ENCODE data around the gene SPRED2.

The SPRED2 gene

GRCh38 chr2:65443509-65444186 is 11.2 kb upstream of the SPRED2 start:
- in situ Hi-C loops (cut with MboI; ENCODE audit: low sequenced_read_pairs): no loop called here

- in situ Hi-C loops (cut with MboI; ENCODE audit: low sequenced_read_pairs): no loop called here
Measured at GRCh38 chr2:65442420-65443020, 10.1 kb upstream of the SPRED2 start.

GRCh38 chr2:65438137-65438899 is 5.9 kb upstream of the SPRED2 start:
- in situ Hi-C loops (cut with MboI; ENCODE audit: low sequenced_read_pairs): no loop called here

- in situ Hi-C loops (cut with MboI; ENCODE audit: low sequenced_read_pairs): no loop called here
Measured at GRCh38 chr2:65437392-65438135, 5.2 kb upstream of the SPRED2 start.

- in situ Hi-C loops (cut with MboI; ENCODE audit: low sequenced_read_pairs): no loop called here
Measured at GRCh38 chr2:65436824-65437221, 4.4 kb upstream of the SPRED2 start.

GRCh38 chr2:65436169-65436823 is 3.9 kb upstream of the SPRED2 start:
- in situ Hi-C loops (cut with MboI; ENCODE audit: low sequenced_read_pairs): no loop called here

GRCh38 chr2:65435625-65436168 is 3.3 kb upstream of the SPRED2 start:
- in situ Hi-C loops (cut with MboI; ENCODE audit: low sequenced_read_pairs): no loop called here

GRCh38 chr2:65434592-65435241 is 2.3 kb upstream of the SPRED2 start:
- in situ Hi-C loops (cut with MboI; ENCODE audit: low sequenced_read_pairs): no loop called here

- in situ Hi-C loops (cut with MboI; ENCODE audit: low sequenced_read_pairs): no loop called here
Measured at GRCh38 chr2:65431421-65432226, 775 bp downstream of the SPRED2 start.

GRCh38 chr2:65430603-65431420 is 1.6 kb downstream of the SPRED2 start:
- in situ Hi-C loops (cut with MboI; ENCODE audit: low sequenced_read_pairs): no loop called here

- in situ Hi-C loops (cut with MboI; ENCODE audit: low sequenced_read_pairs): no loop called here
Measured at GRCh38 chr2:65429786-65430602, 2.4 kb downstream of the SPRED2 start.

- in situ Hi-C loops (cut with MboI; ENCODE audit: low sequenced_read_pairs): no loop called here
Measured at GRCh38 chr2:65427532-65427931, 4.9 kb downstream of the SPRED2 start.

- in situ Hi-C loops (cut with MboI; ENCODE audit: low sequenced_read_pairs): no loop called here
Measured at GRCh38 chr2:65425276-65425675, 7.1 kb downstream of the SPRED2 start.

- in situ Hi-C loops (cut with MboI; ENCODE audit: low sequenced_read_pairs): no loop called here
Measured at GRCh38 chr2:65424391-65424790, 8.0 kb downstream of the SPRED2 start.

GRCh38 chr2:65421432-65421748 is 11.0 kb downstream of the SPRED2 start:
- in situ Hi-C loops (cut with MboI; ENCODE audit: low sequenced_read_pairs): no loop called here

GRCh38 chr2:65420712-65421431 is 11.5 kb downstream of the SPRED2 start:
- in situ Hi-C loops (cut with MboI; ENCODE audit: low sequenced_read_pairs): no loop called here

GRCh38 chr2:65417509-65418085 is 14.8 kb downstream of the SPRED2 start:
- in situ Hi-C loops (cut with MboI; ENCODE audit: low sequenced_read_pairs): no loop called here
